SIG-M5 (cell line): ENCODE measurements around the gene NOL6.

Experiments
- DNase-seq: peaks from one replicate; lab custom pipeline; 2025; lab: John Stamatoyannopoulos, UW

Gene NOL6

DNA sequence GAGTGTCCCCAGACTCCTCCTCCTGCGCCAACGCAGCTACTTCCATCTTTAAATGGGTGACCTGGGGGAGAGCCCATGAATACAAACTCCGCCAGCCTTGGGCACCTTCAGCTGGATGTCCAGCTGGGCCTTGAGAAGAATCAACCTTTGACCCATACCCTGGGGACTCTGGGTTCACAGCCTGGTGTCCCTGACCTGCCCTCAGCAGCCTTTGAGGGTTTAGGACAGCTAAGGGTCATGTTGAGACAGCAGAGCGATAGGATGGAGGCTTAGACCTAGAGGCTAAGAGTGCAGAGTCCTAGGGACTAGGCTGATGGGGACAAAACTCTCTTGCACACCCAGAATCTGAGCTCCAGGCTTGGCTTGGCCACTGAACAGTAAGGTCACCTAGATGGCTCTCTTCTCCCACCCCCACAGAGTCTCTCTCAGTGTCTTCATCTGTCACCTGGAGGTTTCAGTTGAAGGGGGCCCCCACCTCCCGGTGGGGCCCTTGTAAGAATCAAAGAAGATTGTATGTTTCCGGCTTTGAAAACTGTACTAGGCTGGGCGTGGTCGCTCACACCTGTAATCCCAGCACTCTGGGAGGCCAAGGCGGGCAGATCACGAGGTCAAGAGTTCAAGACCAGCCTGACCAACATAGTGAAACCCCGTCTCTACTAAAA lies 19.6 kb downstream of the NOL6 start:
- DNase-seq: no peak

DNA sequence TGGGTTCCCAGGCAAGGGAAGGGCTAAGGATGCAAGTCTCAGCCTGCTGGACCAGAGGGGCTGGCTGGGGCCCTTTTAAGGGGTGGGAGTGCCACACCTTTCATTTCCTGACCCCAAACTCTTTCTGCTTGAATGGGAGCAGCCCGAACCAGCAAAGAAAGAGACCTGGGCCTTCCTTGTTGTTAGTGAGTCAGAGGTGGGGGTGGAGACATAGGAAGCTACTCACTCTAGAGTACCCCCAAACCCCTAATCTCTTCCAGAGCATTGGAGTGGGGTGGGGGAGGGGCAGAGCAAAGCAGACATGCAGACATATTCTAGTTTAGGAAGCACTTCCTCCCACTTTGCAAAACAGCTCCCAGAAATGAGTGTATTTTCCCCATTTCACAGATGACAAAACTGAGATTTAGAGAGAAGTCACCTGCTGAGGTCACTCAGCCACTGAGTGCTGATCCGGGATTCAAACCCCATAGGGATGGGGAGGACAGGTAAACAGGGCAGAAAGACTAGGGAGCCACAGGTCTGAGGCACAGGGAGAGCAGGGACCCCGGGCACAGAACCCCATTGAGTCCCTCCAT lies 20.4 kb downstream of the NOL6 start:
- no peak for DNase-seq

- DNase-seq: no peak
These were observed 20.9 kb downstream of the NOL6 start for GRCh38 chr9:33452828-33453271.

- no peak for DNase-seq
These were observed 23.0 kb downstream of the NOL6 start for GRCh38 chr9:33450621-33451146.

- no peak for DNase-seq
These were observed 24.0 kb downstream of the NOL6 start for GRCh38 chr9:33449715-33450114.

- no peak for DNase-seq
These were observed 25.7 kb downstream of the NOL6 start for GRCh38 chr9:33447799-33448553.

DNA sequence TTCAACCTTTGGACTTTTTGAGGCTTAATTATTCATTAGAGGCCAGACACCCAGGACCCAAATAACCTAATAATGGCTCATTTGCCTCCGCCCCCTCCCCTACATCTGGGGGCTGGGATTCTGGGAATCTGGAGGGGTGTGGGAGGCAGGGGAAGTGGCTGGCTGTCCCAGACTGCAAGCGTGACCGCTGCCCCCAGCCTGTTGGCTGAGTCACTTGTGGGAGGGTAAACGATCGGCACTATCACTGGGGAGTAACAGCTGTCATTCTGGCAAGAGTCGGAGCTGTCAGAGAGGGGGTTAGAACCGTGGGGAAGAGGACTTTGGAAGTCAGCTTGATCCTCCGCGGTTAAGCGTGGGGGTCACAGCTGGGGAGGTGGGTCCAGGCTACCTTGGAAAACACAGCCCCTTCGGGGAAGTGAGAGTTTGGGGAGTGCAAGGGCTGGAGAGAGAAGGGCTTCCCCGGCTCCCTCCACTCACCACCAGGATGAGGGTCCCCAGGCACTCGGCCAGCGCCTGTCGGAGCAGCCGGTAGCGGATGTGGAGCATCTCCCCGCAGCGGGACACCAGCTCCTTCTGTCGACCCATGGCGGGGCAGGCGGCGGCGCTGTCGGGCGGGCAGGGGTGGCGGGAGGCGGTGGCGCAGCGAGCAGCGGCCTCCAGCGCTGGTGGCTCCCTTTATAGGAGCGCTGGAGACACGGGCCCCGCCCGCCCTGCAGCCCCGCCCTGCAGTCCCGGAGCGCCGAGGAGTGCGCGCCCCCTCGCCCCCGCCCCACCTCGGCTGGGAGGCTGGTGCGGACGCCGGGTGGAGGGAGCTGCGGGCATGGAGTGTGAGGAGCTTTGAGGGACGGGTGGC lies 26.6 kb downstream of the NOL6 start, which contains the start of gene AQP3:
Gene AQP3, minus strand, starts transcription at position 648 of the 853 bp plus-strand sequence. Its CDS starts 63 bp downstream, at position 585.
- DNase-seq: no peak

DNA sequence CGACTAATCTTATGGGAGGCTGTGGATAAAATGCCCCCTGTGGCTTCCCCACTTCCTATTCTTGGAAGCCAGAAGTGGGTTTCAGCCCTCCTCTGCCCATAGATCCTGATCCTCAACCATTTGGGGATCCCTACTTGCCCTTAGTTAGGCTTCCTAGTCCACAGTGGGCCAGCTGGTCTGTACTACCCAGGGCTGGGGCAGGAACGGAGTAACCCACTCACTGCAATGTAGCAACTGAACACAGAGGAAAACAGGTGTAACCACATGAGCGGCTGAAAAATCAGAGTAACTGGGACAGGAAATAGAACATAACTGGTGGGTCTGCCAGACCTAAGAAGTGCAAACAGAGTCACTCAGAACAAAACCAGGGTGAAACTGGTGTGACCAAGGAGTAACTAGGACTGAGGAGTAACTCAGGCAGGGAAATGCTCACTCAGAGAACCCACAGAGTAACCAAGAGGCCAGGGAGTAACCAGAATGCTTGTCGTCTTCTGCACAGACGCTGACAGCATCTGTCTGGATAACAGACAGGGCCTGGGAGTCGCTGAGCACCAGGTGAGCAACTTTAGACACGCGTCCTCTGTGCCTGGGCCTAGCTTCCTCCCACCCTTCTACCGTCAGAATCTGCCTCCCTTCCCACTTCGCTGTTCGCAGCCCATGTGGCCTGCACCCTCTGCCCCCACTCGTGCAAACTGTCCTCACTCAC lies 27.3 kb downstream of the NOL6 start:
- DNase-seq: no peak

- DNase-seq: no peak
These were observed 28.1 kb downstream of the NOL6 start for GRCh38 chr9:33445389-33446239.

- DNase-seq: no peak
These were observed 30.1 kb downstream of the NOL6 start for GRCh38 chr9:33443464-33444154.

DNA sequence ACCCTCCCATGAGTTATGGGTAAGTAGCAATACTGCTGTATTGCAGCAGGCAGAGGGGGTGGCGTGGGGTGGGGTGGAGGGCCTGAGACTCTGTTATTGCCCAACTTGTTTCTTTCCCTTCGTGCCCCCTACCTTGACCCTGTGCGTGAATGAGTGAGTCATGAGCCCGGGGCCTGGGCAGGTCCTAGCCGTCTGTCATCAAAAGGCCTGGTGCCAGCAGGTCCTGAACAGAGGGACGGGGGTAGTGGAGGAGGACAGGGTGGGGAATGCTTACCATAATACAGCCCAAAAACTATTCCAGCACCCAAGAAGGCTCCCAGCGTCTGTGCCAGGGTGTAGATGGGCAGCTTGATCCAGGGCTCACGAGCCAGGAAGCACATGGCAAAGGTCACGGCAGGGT lies 30.7 kb downstream of the NOL6 start:
- DNase-seq: no peak

DNA sequence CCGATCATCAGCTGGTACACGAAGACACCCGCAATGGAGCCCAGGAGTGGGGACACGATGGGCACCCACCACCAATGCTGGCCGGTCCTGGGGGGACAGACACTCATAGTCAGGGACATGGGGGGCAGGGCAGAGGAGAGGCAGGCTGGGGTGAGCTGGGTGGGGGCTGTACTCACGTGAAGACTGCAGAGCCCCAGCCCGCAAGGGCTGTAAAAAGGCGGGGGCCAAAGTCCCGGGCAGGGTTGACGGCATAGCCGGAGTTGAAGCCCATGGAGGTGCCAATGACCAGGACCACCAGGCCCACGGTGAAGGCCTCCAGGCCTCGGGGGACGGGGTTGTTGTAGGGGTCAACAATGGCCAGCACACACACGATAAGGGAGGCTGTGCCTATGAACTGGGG lies 31.6 kb downstream of the NOL6 start:
- no peak for DNase-seq

GRCh38 chr9:33440609-33441008 lies 33.1 kb downstream of the NOL6 start:
- no peak for DNase-seq

GRCh38 chr9:33440204-33440603 lies 33.5 kb downstream of the NOL6 start:
- DNase-seq: no peak

GRCh38 chr9:33439731-33440130 lies 34.0 kb downstream of the NOL6 start:
- no peak for DNase-seq

DNA sequence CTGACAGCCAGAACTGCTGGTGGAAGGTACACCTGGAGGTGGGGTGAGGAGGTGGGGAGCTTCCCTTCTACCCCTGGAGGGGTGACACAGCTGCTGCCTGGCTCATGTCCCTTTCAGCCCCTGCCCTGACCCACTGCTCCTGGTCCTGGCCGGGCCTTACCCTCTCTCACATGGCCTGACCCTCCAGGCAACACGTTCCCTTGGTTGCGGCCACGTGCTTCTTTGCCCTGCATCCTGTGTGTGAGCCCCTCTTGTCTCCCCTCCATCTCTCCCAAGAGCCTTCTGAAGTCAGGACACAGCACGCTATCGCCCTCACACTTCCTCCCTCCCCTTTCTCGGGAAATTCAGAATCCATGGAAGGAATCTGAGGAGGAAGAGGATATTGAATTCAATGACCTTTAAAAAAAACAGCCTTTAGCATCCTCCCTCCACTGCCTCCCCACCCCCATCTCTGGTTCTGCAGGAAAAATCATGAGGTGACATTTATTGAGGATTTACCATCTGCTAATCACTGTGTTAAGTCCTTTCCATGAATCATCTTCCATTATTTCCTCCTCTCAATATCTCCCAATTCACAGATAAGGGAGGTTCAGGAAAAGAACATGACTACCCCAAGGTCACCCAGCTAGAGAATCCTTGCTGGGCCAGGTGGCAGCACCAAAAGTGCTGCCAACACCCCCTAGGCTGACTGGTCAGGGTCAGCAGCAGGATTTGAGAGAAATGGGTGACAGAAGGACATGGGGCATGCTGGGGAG lies 34.6 kb downstream of the NOL6 start:
- DNase-seq: no peak

DNA sequence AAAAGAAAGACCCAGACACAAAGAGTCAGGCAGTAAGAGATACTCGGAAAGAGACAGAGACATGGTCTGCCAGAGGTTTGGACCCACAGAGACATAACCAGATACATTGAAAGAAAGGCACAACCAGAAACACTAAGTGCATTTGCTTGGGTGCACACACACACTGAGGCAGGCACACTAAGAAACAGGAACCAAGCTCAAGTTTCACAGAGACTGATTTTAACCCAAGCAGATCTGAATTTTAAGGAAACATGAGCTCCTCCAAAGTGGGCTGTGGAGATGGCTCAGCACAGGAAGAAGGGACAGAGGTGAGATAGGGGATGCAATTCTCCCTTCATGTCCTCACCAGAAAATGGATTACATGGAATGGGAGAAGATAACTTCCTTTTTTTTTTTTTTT lies 35.8 kb downstream of the NOL6 start:
- no peak for DNase-seq

GRCh38 chr9:33437205-33437604 lies 36.5 kb downstream of the NOL6 start:
- DNase-seq: no peak

DNA sequence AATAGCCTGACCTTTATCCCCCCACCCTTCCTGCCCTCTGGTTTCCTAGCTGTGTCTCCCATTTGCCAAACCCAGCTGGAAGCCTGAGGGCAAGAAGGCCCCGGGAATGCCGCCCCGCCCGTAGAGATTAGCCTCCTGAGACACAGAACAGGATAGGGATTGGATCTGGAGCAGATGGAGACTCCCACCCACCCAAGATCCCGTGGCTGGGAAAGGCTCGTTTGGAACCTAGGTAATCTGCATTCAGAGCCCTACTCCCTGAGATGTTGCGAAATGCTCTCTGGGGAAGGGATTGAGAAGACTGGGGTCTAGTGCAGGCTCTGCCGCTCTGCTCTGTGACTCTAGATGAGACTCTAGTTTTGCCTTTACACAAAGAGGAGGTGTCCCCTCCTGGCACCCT lies 37.3 kb downstream of the NOL6 start:
- no peak for DNase-seq
